ENCODE results near the gene MS4A1.
"Not testable (repeated sequence)": the region's sequence is repeated elsewhere in the genome, so short reads cannot be mapped to it uniquely, and the experiment has no call there.

The MS4A1 gene

DNA sequence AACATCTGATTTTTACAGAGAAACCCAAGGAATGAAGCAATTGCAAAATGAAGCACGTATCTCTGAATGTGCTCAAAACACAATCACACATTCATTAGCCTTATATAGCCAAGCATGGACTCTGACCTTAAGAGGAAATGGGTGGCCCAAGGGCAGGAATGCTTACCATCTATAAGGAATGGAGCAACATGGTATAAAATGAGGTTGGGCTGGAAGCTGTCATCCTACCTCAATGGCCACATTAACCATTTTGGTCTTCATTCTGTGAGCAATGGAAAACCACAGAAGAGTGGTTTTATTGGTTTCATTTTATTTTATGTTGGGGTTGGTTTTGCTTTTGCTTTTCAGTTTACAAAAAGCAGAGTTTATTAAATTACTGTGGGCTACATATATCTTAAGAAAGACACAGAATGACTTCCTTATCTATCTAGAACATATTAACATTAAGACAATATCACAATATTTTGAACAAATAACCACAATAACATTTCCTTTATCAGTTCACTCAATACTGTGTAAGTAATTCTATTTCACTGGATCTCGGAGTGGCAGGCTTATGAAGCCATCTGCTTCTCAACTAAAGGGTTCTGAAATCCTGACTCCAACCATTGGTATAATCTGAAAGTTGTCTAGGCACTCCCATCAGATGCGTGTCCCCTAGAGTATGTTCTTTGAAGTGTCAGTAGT, 48.7 kb downstream of the MS4A1 start:
- FAIRE-seq, result no peak

DNA sequence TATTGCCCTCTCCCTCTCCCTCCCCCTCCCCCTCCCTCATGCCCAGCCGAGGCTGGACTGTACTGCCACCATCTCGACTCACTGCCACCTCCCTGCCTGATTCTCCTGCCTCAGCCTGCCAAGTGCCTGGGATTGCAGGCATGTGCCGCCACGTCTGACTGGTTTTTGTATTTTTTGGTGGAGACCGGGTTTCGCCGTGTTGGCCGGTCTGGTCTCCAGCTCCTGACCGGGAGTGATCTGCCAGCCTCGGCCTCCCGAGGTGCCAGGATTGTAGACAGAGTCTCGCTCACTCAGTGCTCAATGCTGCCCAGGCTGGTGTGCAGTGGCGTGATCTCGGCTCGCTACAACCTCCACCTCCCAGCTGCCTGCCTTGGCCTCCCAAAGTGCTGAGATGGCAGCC, 54.0 kb downstream of the MS4A1 start:
- FAIRE-seq, result not testable (repeated sequence)

DNA sequence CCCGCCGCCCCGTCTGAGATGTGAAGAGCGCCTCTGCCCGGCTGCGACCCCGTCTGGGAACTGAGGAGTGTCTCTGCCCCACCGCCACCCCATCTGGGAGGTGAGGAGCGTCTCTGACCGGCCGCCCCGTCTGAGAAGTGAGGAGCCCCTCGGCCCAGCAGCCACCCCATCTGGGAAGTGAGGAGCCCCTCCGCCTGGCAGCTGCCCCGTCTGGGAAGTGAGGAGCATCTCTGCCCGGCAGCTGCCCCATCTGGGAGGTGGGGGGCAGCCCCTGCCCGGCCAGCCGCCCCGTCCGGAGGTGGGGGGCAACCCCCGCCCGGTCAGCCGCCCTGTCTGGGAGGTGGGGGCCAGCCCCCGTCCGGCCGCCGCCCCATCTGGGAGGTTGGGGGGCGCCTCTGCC, 54.6 kb downstream of the MS4A1 start:
- not testable (repeated sequence) for FAIRE-seq

DNA sequence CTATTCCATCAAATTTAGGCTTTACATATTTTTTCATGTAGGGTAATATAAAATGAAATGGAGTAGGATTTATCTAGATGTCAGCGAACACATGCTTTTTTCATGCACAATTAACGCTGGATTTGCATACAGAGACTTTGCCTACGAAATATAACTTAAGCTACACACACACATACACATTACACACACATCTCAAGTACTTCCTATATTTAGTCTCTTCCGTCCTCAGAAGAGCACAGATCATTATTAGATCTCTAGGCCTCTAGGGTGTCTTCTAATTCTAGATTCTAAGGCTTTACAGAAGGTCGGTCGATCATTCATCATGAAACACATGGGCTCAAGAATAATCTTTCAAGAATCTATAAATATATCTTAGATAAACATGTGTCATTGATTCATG, 55.7 kb downstream of the MS4A1 start:
- FAIRE-seq, result no peak

DNA sequence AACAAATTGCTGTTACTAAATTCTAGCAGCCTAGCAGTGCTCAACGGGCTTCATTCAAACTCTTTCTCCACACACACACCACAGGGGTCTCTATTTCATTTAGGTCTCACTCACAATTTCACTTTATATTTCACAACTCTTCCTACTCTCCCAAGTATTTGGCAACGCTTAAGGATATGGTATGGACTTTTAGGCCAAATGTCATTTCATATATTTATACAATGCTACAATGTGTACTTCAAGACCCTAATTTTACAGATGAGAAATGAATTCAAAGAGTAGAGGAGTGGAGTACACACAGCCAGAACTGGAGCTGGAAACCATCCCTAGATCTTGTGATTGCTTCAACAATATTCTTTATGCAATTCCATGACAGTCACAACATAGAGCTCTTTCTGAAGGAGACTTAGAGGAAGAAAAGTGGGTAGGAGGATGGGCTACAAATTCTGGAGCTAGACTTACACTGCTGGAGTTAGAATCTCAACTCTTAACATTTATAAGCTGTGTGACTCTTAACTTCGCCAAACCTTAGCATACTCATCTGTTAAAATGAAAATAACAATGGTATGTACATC, 57.1 kb downstream of the MS4A1 start:
- no peak for FAIRE-seq

DNA sequence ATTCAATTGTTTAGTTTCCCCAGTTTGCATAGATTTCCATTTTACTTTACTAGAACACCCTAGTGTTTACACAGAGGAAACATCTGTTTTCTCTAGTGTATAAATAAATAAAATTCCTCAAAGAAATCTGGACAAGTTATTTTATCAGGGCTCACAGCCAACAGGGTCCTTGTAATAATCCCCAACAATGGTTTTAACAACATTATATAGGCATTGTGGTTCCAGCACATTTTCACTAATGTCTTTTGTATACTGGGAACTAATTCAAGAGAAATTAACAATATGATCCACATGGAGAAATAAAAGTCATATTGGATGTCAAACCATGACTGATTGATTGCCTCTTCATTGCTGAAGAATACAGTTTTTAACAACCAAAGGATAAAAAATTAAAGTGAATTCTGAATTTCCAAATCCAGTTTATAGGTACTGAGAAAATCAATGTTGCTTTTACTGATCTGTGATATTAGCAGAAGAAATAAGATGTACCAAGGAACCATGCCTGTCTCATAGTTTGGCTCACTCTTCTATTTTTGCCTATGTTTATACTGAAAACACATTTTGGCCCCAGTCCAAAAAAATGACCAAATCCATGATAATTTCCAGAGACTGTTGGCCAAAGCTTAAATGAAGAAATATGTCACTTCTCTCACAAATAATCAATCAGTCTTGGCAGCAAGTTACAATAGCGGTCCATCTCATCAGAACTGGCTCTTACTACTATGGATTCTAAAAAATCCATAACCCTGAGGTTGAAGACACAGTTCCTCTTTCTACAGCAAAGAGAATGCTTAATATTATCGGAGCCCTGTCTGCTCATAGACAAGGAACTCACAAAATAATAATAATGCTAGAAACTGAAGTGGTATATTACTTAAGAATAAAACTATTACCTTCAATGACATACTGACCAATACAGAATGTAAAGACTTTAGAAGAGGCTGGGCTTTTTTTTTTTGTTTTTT, 58.1 kb downstream of the MS4A1 start:
- no peak for FAIRE-seq

DNA sequence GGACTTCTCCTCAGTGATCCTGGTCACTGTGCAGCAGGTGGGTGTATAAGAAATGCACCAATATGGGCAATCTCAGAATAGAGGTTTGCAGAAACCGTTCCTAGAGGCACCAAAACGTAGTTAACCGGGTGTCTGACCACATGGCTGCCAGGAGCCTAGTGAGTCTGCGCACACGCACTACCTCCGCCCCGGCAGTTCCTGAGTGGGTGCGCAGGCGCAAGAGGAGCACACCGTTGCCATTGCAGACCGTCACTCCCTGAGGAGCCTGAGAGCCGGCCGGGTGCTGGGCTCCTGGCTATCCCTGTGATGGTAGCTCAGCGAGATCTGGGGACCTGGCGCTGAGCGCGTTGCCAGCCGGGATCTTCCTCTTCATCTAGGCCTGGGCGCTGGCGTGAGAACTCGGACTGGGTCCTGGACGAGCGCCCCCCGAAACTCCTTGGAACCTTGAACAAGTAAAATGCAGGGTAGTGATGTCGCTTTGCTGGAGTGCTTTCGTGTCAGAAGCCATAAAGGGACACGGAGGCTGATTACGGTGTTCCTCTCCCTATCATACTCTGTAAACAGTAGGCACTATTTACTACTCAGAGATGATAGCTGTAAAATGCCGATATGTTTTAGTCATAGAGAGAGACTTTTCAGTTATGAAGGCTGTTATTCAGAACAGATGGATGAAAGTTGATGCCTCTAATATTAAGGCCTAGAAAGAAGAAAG, 59.7 kb downstream of the MS4A1 start, which contains the start of gene MS4A13:
TSS of gene MS4A13 (plus strand) at position 249 of the 712 bp plus-strand sequence. CDS start 2,692 bp downstream, outside the sequence.
- no peak for FAIRE-seq
